NCI-H2081 treated with DMSO at 0.1 percent for 48 hours (cell line): ENCODE measurements around the gene THADA.
"Not testable (repeated sequence)": the region's sequence is repeated elsewhere in the genome, so short reads cannot be mapped to it uniquely, and the experiment has no call there.

Source experiments
- DNase-seq: peaks from one replicate; lab custom pipeline; 2025; lab: John Stamatoyannopoulos, UW

The THADA gene

GRCh38 chr2:43302961-43303494 lies 292.8 kb downstream of the THADA start:
- DNase-seq = no peak

- no peak for DNase-seq
Measured at GRCh38 chr2:43302182-43302960, 293.5 kb downstream of the THADA start.

DNA sequence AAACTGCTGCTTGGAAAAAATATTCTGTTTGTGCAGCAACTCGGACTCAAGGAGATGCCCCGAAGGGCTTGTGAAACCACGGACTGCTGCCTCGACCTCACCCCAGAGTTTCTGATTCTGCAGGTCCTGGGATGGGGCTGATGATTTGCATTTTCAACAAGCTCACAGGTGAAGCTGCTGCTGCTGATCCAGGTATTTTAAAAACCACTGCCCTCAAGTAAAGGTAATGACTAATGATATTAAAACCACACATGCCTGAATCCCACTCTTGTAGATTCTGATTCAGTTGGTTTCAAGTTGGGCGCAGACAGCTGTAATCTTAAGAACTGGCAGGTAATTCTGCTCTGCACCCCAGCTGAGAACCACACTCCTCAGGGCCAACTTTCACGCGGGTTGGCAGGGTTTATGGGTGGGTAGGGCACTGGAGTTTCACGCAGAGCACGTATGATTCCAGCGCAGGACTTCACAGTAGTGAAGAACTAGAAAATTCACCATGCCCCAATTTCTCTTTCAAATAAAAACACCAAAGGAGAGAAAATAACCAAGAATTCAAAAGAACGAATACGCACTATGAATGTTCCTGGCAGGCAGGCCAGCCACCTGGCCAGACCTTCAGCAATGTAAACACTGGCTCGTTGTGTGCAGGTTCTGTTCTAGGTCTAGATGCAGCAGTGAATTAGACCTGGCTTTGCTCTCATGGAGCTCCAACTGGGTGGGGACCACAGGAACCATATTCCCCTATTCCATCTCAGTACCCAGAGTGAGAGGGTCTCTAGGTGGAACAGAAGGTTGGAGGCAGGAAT lies 294.9 kb downstream of the THADA start:
- no peak for DNase-seq

DNA sequence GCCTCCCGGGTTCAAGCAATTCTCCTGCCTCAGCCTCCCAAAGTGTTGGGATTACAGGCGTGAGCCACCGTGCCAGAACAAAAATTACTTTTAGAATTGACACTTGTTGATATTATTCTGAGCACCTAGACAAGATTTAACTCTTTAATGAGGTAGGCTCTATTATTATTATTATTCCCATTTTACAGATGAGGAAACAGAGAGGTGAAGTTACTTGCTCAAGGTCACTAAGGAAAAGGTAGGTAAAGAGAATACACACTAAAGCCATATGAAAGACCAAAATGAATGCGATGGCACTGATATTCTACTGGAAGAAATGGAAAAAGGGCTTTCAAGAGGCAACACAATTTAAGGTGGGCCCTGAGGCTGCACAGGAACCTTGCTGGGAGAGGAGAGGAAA lies 295.6 kb downstream of the THADA start:
- DNase-seq = no peak

DNA sequence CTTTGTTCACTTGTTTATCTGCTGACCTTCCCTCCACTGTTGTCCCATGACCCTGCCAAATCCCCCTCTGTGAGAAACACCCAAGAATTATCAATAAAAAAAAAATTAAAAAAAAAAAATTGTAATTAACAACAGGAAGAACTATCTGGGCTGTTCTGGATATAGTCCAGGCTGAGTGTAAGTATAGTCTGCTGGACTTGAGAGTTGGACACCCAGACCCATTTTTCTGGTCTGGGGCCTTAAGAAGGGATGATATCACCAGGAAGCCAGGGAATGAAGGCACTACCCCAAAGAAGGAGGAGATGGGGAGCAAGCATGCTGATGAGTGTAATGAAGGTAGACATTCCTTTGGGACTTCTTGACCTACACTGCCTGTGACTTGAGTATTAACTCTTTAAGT lies 297.3 kb downstream of the THADA start:
- DNase-seq = no peak

DNA sequence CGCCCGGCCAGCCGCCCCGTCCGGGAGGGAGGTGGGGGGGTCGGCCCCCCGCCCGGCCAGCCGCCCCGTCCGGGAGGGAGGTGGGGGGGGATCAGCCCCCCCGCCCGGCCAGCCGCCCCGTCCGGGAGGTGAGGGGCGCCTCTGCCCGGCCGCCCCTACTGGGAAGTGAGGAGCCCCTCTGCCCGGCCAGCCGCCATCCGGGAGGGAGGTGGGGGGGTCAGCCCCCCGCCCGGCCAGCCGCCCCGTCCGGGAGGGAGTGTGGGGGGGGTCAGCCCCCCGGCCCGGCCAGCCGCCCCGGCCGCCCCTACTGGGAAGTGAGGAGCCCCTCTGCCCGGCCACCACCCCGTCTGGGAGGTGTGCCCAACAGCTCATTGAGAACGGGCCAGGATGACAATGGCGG lies 298.1 kb downstream of the THADA start:
- DNase-seq = not testable (repeated sequence)

GRCh38 chr2:43294973-43295603 lies 300.8 kb downstream of the THADA start:
- no peak for DNase-seq

DNA sequence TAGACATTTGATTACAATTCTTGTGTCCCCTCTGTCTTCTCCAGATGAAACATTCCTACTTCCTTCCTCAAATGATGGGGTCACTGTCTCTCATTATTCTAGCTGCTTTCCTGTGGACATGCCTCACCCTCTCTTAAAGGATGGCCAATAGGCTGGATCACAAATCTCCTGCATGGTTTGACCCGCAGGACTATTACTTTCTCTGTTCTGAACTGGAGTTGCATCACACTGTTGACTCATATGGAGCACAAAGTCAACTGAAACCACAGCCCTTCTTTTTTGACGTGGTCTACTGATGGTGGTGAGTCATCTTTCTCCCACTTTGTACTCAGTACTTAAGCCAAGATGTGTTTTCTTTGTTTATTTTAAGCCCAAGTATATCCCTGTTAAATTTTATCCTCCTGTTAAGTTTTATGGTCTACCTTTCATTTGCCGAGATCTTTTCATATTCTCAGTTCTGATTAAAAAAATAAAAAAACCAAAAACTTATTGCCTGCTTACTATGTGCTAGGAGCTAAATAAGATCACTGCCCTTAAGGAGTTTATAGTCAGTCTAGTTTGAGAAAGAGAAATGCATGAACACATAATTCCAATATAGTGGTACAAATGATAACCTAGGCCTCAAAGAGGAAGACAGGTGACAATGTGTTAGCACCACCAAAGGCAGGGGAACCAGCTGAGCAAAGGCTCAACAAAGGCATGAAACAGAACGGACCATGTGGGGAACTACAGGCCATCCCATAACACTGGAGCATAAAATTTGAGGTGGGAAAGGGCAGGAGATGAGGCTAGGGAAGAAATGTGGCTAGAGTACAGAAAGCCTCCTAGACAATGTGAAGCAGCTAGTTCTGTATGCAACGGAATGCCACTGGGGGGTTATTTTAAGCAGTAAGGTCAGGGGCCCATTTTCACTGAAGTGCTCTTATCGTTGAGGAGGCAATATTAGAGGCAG lies 301.8 kb downstream of the THADA start:
- DNase-seq = no peak

- DNase-seq = no peak
Measured at GRCh38 chr2:43292851-43293743, 302.7 kb downstream of the THADA start.

DNA sequence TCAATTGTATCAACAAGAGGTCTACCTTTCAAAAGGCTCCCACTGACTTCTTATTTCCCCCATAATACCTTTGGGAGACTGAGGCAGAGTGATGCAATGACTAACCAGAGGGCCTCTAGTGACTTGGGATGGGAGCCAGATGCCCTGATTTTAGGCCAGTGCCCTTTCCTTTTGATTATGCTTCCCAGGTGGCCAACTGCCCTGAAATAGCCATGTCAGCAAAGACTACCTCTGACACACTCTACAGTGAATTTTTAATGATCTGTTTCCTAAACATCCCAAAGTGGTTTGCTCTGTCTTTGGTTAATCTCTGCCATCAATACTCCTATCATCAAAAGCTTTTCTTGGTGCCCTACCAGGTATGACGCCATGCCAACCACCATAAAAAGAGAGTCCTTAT lies 303.5 kb downstream of the THADA start:
- DNase-seq = no peak

- DNase-seq = no peak
Measured at GRCh38 chr2:43289331-43289730, 306.5 kb downstream of the THADA start.

- no peak for DNase-seq
Measured at GRCh38 chr2:43288417-43289305, 307.2 kb downstream of the THADA start.

- DNase-seq = no peak
Measured at GRCh38 chr2:43285987-43286386, 309.9 kb downstream of the THADA start.

DNA sequence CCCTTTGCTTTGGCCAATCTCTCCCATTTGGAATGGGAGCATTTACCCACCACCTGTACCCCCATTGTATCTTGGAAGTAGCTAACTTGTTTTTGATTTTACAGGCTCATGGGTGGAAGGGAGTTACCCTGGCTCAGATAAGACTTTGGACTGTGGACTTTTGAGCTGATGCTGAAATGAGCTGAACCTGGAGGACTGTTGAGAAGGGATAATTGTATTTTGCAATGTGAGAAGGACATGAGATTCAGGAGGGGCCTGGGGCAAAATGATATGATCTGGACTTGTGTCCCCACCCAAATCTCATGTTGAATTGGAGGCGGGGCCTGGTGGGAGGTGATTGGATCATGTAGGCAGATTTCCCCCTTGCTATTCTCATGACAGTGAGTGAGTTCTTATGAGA lies 310.9 kb downstream of the THADA start:
- DNase-seq = no peak

DNA sequence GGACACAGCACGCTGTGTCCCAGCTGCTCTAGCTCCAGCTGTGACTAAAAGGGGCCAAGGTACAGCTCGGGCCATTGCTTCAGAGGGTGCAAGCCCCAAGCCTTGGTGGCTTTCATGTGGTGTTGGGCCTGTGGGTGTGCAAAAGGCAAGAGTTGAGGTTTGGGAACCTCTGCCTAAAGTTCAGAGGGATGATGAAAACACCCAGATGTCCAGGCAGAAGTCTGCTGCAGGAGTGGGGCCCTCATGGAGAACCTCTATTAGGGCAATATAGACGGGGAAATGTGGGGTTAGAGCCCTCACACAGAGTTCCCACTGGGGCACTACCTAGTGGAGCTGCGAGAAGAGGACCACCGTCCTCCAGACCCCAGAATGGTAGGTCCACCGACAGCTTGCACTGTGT lies 311.5 kb downstream of the THADA start:
- DNase-seq = not testable (repeated sequence)

DNA sequence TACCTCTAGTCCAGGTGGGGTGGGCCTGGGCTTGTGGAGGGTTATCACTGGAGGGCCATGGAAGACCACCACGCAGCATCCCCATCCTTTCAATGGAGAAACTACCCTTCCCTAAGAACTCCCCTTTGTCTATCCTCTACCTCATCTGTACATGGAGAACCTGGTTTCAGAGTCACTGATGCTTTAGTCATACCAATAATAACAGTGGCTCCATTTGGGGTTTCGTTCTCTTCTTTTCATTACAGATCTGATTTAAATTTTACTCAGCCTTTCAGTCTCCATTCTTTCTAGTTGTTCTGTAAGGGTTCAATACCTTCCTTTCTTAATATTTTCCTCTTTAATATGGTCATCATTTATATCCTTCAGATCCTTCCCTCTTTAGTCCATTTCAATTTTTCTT lies 314.8 kb downstream of the THADA start:
- no peak for DNase-seq

DNA sequence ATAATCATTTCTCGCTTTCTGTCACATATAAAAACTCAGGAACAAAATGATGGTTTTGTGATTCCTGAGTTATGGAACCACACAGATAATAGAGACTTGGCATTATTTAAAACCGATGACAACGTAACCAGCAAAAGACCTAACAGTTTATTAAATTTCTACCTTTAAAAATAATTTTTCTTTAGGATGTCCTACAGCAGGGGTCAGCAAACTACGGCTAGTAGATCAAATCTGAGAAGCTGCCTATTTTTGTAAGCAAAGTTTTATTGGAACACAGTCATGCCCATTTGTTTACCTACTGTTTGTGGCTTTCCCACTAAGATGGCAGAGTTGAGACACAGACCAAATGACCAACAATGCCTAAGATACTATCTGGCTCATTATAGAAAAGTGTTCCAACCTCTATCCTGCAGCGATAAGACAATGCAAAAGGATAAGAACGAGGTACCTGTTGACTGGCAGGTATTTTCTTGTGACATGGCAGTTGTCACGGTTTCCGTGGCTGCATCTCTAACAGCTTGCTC lies 316.5 kb downstream of the THADA start:
- no peak for DNase-seq

DNA sequence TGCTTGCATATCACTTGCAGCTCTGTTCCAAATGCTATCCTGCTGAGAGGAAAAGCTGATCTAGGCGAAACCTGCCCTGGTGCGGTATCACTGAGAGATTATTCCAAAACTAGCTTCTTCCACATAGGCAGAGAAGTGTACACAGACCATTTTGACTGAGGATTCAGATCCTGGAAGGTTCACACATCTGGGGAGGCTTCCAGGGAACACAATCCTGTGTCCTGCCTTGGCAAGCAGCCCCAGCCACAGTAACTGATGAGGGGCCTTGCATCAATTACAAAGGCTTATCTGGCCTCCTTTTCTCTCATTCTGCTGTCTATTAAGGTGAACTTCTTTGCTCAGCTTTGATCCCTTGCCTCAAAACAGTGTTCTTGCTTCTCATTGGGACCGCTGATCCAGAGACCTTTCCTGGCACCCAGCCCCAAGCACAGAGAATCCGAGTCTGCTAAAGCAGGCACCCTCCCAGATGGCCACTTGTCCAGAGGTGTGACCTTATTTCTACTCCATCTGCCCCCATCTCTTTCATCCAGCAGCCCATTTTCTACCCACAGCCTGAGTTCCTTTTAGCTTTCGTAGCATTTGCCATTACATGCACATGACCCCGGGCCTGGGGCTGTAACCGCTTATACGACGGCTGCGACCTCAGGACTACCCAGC lies 317.1 kb downstream of the THADA start:
- no peak for DNase-seq

- no peak for DNase-seq
Measured at GRCh38 chr2:43276962-43277391, 318.9 kb downstream of the THADA start.
